ENCODE measurements around the gene AFAP1L2. TPM values are rescaled to one million over a fixed set of nuclear protein-coding genes. Genes with fewer than 3 reads are reported as not detected.

The AFAP1L2 gene
- polyA plus RNA-seq, 1 donor from 2014 or later = 0.88 TPM

- Histone ChIP-seq H3K36me3 (ENCODE audit: insufficient read depth, low read length) (no peaks in the 10 kb centered on the region), H3K4me2 (ENCODE audit: low read length) (no peak overlapping the region), H3K4me3 (ENCODE audit: low read length) (no peak overlapping the region), H3K27ac (ENCODE audit: low read length) (no peak overlapping the region), H3K9me2 (ENCODE audit: insufficient read depth, low read length) (no peaks in the 10 kb centered on the region), H3K79me2 (replicated peaks; ENCODE audit: insufficient read depth, low read length) (no peaks in the 10 kb centered on the region), H2AFZ (ENCODE audit: low read depth, low read length) (no peak overlapping the region), H3K27me3 (ENCODE audit: insufficient read depth, low read depth, low read length) (no peaks in the 10 kb centered on the region), H3K9ac (ENCODE audit: low read length) (no peak overlapping the region), H3K9me3 (ENCODE audit: low read length) (no peaks in the 10 kb centered on the region), H3F3A (ENCODE audit: insufficient read depth, low read length, poor library complexity, severe bottlenecking) (no peaks in the 10 kb centered on the region), H4K20me1 (ENCODE audit: insufficient read depth) (no peaks in the 10 kb centered on the region)
- no peak for TF ChIP-seq SMC3 (conservative IDR thresholded peaks at IDR 0.05; ENCODE audit: poor library complexity)
- TF ChIP-seq MXI1 (conservative IDR thresholded peaks at IDR 0.05; ENCODE audit: poor library complexity, severe bottlenecking) = no peak
- no peak for TF ChIP-seq REST (IDR thresholded peaks at IDR 0.05; ENCODE audit: borderline replicate concordance)
- no peak for TF ChIP-seq EZH2 (IDR thresholded peaks at IDR 0.05; ENCODE audit: borderline replicate concordance, insufficient read depth, low read length, poor library complexity, severe bottlenecking)
- no peak for TF ChIP-seq EP300 (conservative IDR thresholded peaks at IDR 0.05; ENCODE audit: poor library complexity, severe bottlenecking)
- no peak for TF ChIP-seq RAD21 (conservative IDR thresholded peaks at IDR 0.05)
- no peak for TF ChIP-seq CTCF (IDR thresholded peaks at IDR 0.05; ENCODE audit: poor library complexity, severe bottlenecking)
Measured at GRCh38 chr10:114386452-114386851, 17.9 kb downstream of the AFAP1L2 start.

GRCh38 chr10:114385557-114385956, 18.7 kb downstream of the AFAP1L2 start:
- no peak overlapping the region for H3K4me3 ChIP-seq (ENCODE audit: low read length)
- H3K27ac ChIP-seq (ENCODE audit: low read length) = no peak overlapping the region
- H3K79me2 ChIP-seq (replicated peaks; ENCODE audit: insufficient read depth, low read length) = no peaks in the 10 kb centered on the region
- no peak overlapping the region for H3K9ac ChIP-seq (ENCODE audit: low read length)
- H3F3A ChIP-seq (ENCODE audit: insufficient read depth, low read length, poor library complexity, severe bottlenecking) = no peaks in the 10 kb centered on the region
- no peak overlapping the region for H2AFZ ChIP-seq (ENCODE audit: low read depth, low read length)
- H3K27me3 ChIP-seq (ENCODE audit: insufficient read depth, low read depth, low read length) = no peaks in the 10 kb centered on the region
- no peaks in the 10 kb centered on the region for H3K36me3 ChIP-seq (ENCODE audit: insufficient read depth, low read length)
- TF ChIP-seq POLR2AphosphoS5 (IDR thresholded peaks at IDR 0.05) (no peak), SMC3 (conservative IDR thresholded peaks at IDR 0.05; ENCODE audit: poor library complexity) (no peak), EZH2 (IDR thresholded peaks at IDR 0.05; ENCODE audit: borderline replicate concordance, insufficient read depth, low read length, poor library complexity, severe bottlenecking) (no peak)
- no peak overlapping the region for H3K4me2 ChIP-seq (ENCODE audit: low read length)
- H3K9me2 ChIP-seq (ENCODE audit: insufficient read depth, low read length) = no peaks in the 10 kb centered on the region
- no peaks in the 10 kb centered on the region for H3K9me3 ChIP-seq (ENCODE audit: low read length)
- no peaks in the 10 kb centered on the region for H4K20me1 ChIP-seq (ENCODE audit: insufficient read depth)

DNA sequence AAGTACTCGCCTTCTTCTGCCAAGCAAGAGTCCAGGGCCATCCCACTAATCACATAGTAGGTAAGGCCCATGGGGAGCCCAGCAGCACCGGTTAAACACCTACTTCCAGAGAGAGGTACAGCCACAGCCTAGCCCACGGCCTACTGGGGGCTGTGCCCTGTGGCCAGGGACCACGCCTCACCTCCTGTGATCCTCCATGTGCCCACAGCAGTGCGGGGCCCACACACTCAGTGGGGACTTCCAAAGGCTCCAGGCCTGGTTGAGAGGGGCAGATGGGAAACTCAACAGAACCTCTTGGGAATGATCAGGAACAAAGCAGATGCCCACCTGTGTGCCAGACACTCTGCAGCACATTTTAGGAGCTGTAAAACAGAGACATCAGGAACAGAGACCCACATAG, 19.7 kb downstream of the AFAP1L2 start:
- H3F3A ChIP-seq (ENCODE audit: insufficient read depth, low read length, poor library complexity, severe bottlenecking) = no peaks in the 10 kb centered on the region
- TF ChIP-seq EP300 (conservative IDR thresholded peaks at IDR 0.05; ENCODE audit: poor library complexity, severe bottlenecking) (no peak), REST (IDR thresholded peaks at IDR 0.05; ENCODE audit: borderline replicate concordance) (no peak), SMC3 (conservative IDR thresholded peaks at IDR 0.05; ENCODE audit: poor library complexity) (no peak), CTCF (IDR thresholded peaks at IDR 0.05; ENCODE audit: poor library complexity, severe bottlenecking) (no peak), TAF1 (IDR thresholded peaks at IDR 0.05; ENCODE audit: low read depth) (no peak), POLR2AphosphoS5 (IDR thresholded peaks at IDR 0.05) (no peak), EZH2 (IDR thresholded peaks at IDR 0.05; ENCODE audit: borderline replicate concordance, insufficient read depth, low read length, poor library complexity, severe bottlenecking) (no peak), RAD21 (conservative IDR thresholded peaks at IDR 0.05) (no peak)
- H3K27me3 ChIP-seq (ENCODE audit: insufficient read depth, low read depth, low read length) = no peaks in the 10 kb centered on the region
- no peak overlapping the region for H2AFZ ChIP-seq (ENCODE audit: low read depth, low read length)
- no peaks in the 10 kb centered on the region for H3K9me2 ChIP-seq (ENCODE audit: insufficient read depth, low read length)
- no peaks in the 10 kb centered on the region for H3K79me2 ChIP-seq (replicated peaks; ENCODE audit: insufficient read depth, low read length)
- no peak overlapping the region for H3K9ac ChIP-seq (ENCODE audit: low read length)
- no peak overlapping the region for H3K4me3 ChIP-seq (ENCODE audit: low read length)
- H3K9me3 ChIP-seq (ENCODE audit: low read length) = no peaks in the 10 kb centered on the region
- no peaks in the 10 kb centered on the region for H4K20me1 ChIP-seq (ENCODE audit: insufficient read depth)
- H3K27ac ChIP-seq (ENCODE audit: low read length) = no peak overlapping the region
- no peak overlapping the region for H3K4me2 ChIP-seq (ENCODE audit: low read length)
- no peaks in the 10 kb centered on the region for H3K36me3 ChIP-seq (ENCODE audit: insufficient read depth, low read length)

Data from neural cell (in vitro differentiated cells).